Stimulated activated CD8-positive, alpha-beta memory T cell treated with anti-CD3 and anti-CD28 coated beads, Interleukin-15, amount 100 ng/mL, for 48 hours (primary cell): ENCODE results near the gene ALDH5A1.

Experiments used
- DNase-seq, 2 donors: peaks; one replicate each; pipeline ENCODE4 v3.0.0-alpha.2; 2020; ENCODE audit warnings: low read depth in 2 of 2

ALDH5A1 gene

GRCh38 chr6:24569811-24570210 lies 75.0 kb downstream of the ALDH5A1 start:
- DNase-seq: no peak

DNA sequence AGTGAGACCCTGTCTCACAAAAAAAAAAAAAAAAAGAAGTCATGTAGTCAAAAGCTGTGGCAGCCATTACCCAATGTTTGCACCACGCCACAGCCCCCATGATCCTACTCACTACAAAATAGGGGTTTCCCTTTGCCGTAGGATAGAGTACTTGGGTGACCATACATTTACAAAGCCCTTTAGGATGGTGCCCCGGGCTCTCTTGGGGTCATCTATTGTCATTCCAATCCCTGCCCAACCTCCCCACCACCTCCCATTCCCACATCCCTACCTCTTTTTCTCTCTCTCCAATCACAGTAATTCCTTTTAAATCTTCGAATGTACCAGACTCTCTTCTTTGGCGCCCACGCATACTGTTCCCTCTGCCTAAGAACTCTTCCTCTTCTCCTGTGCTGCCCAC lies 76.6 kb downstream of the ALDH5A1 start:
- DNase-seq: no peak

- no peak for DNase-seq
These were observed 80.0 kb downstream of the ALDH5A1 start for GRCh38 chr6:24574809-24575208.

- DNase-seq: no peak
These were observed 81.7 kb downstream of the ALDH5A1 start for GRCh38 chr6:24576447-24576846.

DNA sequence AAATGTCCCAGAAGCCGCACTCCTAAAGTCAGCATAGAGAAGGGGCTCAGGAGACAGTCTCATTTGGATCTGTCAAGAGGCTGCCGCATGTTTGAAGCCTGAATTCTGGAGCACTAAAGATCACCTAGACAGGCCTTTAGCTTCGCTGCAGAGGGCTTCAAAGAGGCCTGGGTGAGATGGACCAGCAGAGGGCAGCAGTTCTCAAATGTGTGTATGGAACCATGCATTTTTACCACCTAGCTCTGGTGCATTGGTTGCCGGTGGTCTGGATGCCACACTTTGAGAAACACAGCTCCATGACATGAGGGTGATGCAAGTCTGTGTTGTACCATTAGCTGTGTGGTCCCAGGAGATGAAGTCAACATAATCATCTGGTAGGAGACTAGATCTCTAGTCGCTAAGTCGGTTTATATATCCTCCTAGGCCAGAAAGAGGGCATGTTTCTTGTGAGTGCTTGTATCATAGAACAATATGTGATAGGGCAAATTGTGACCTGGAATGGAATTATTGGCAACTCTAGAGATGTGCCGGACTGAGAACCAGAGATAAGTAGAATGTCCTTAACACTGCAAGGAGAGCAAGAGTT lies 86.4 kb downstream of the ALDH5A1 start:
- peak; percentile 40 to 51 for DNase-seq

- peak; percentile 25 to 56 for DNase-seq
These were observed 89.0 kb downstream of the ALDH5A1 start for GRCh38 chr6:24583463-24584381.

GRCh38 chr6:24584382-24584720 lies 89.6 kb downstream of the ALDH5A1 start:
- DNase-seq: no peak
